PC-9 (cell line): ENCODE results near the gene CMBL.

Experiments
- CTCF ChIP-seq: fragments of 200-600 bp; sonication (generic); conservative IDR thresholded peaks from 2 replicates; pipeline ENCODE4 v1.6.1; 2017; ENCODE audit warnings: mixed run types, antibody characterized with exemption, mild to moderate bottlenecking, moderate library complexity
- EZH2 ChIP-seq: fragments of 200-600 bp; sonication (generic); IDR thresholded peaks from 2 replicates; pipeline ENCODE4 v1.8.0; 2017; ENCODE audit warnings: antibody characterized with exemption, low read depth

GRCh38 chr5:10333154-10334006 lies 25.7 kb upstream of the CMBL start:
- no peak for TF ChIP-seq CTCF
- TF ChIP-seq EZH2: no peak
